Measurements from ENCODE around the gene MTRR.
A peak's percentile ranks its signal among the peaks of the same experiment; 100 is the strongest.

The MTRR gene

GRCh38 chr5:7857361-7857760 lies 11.6 kb upstream of the MTRR start:
- no peak for DNase-seq (ENCODE audit: low read depth)

GRCh38 chr5:7857926-7858632 lies 10.9 kb upstream of the MTRR start:
- DNase-seq (ENCODE audit: low read depth), result no peak

DNA sequence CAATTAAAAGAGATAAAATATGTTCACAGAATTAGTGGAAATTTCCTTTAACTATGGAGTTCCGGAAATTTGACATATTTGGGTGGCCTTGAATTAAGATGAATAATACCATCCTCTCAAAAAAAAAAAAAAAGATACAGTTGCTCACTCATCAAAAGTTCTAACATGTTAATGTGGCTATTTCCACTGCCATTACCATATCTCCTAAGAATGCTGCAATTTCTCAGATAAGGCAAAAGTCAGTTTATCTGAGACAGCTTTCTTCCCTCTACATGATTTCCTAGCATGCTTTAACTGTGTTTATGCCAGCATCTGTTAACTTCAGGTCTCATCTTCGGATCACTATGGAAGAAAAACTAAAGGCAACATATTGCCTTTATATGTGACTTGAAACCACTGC lies 2.8 kb upstream of the MTRR start:
- DNase-seq (ENCODE audit: low read depth), result no peak

- DNase-seq (ENCODE audit: low read depth), result no peak
These were observed 1.7 kb upstream of the MTRR start for GRCh38 chr5:7867260-7867659.

GRCh38 chr5:7868427-7868772 lies 548 bp upstream of the MTRR start:
- no peak for DNase-seq (ENCODE audit: low read depth)

GRCh38 chr5:7869474-7870136 lies 657 bp downstream of the MTRR start:
- DNase-seq (ENCODE audit: low read depth), result peak; percentile 33

- no peak for DNase-seq (ENCODE audit: low read depth)
These were observed 2.7 kb downstream of the MTRR start for GRCh38 chr5:7871653-7872052.

DNA sequence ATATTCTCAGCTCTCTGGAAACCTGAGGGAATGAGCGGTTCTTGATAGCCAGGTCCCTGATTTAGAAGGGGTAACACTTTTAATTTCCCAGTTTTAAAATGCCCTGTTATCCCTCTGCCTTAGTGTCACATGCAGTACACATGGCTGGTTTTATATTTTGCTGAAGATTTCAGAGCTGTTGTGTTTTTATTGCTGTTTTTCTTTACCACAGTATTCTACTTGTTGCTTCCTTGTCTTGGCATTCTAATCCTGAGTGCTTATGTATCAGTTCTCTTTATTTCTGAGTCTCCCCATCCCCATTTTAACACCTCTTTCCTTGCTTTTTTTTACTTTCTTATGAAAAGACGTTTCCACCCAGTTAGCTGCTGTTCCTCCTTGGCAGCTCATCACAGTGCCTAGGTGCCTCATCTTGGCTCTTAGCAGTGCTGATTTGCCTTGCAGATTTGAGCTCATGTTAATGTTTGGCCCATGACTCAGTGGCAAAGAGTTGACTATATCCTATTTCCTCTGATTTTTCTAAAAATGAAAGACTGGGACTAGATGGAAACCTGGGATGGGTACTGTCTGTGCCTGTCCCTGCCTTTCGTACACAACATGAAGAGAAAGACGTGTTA lies 3.7 kb downstream of the MTRR start:
- DNase-seq (ENCODE audit: low read depth), result no peak

GRCh38 chr5:7873216-7873615 lies 4.3 kb downstream of the MTRR start:
- DNase-seq (ENCODE audit: low read depth), result no peak

DNA sequence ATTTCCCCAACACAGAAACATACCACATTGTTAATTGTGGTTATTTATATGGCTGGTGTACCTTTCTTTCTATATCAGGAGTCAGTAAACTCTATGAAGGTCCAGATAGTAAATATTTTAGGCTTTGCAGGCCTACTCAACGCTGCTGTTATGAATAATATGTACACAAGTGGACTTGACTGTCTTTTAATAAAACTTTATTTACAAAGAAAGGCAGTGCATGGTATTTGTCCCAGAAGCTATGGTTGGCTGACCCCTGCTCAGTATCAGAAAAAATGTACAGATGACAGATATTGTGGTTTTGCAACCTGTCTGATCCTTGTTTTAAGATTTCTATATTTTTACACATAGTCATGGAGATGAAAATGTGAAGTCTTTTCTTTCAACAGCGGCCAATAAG lies 5.7 kb downstream of the MTRR start:
- DNase-seq (ENCODE audit: low read depth), result no peak

DNA sequence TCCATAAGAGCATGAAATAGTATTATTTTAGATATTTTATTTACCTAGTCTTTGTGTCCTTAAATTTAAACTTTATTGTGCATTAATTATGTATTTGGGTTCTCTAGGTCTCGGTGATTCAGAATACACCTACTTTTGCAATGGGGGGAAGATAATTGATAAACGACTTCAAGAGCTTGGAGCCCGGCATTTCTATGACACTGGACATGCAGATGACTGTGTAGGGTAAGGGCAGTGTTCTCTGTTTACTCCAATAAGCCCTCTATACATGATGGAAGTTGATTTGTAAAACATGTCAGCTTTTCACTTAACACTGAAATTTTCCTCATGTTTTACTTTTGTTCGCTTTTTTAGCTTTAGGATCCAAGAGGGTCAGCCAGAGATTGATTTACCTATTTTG lies 6.2 kb downstream of the MTRR start:
- no peak for DNase-seq (ENCODE audit: low read depth)

GRCh38 chr5:7876867-7877266 lies 7.9 kb downstream of the MTRR start:
- DNase-seq (ENCODE audit: low read depth), result peak; percentile 58

GRCh38 chr5:7877851-7878250 lies 8.9 kb downstream of the MTRR start:
- DNase-seq (ENCODE audit: low read depth), result no peak

GRCh38 chr5:7878381-7878873 lies 9.5 kb downstream of the MTRR start:
- DNase-seq (ENCODE audit: low read depth), result peak; percentile 20

DNA sequence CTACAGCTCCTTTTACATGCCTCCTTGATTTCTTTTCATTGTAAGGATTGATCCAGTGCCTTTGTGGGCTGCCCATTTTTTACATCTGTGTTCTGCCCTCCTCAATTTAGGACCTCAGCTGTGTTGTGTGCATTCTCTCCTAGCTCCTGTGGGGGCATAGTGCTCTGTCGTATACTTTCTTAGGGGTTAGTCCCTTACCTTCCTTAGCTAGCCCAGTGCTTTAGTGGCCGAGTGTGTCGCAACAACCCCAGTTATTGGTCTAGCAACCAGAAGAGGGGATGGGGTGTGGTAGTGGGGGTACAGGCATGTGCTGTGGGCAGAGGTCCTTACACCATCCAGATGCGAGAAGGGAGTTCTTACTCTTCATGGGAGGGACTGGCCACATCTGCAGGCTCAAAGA lies 12.1 kb downstream of the MTRR start:
- DNase-seq (ENCODE audit: low read depth), result no peak

DNA sequence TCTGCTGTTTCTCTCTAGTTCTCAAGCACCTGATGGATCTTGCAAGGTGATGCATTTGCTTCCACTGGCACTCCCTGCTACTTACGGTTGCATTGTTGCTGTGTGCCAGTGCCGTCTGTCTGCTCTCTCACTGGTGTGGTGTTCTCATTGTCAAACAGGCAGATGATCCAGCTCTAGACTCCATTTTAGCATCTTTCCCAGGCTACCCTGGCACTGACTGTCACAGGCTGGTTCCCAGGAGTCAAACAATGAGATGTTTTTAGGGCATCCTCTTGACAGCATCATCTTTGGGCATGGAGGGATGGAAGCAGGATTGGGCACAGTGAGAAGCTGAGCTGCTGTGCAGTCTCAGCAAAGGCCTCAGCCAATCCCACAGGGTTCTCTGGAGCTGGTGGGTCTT lies 12.9 kb downstream of the MTRR start:
- no peak for DNase-seq (ENCODE audit: low read depth)

DNA sequence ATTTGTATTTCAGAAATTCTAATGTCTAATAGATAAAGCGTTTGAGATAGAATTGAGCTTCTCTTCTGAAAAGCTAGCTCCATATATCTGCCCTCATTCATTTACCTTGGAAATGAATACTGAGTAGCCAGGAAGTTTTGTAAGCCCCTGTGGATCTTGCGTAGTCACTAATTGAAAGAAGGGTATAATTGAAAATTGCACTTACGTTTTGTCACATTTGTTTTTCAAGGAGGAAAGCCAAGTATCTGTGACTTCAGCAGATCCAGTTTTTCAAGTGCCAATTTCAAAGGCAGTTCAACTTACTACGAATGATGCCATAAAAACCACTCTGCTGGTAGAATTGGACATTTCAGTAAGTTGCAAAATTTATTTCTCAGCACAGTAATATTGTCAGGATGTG lies 14.0 kb downstream of the MTRR start:
- no peak for DNase-seq (ENCODE audit: low read depth)

DNA sequence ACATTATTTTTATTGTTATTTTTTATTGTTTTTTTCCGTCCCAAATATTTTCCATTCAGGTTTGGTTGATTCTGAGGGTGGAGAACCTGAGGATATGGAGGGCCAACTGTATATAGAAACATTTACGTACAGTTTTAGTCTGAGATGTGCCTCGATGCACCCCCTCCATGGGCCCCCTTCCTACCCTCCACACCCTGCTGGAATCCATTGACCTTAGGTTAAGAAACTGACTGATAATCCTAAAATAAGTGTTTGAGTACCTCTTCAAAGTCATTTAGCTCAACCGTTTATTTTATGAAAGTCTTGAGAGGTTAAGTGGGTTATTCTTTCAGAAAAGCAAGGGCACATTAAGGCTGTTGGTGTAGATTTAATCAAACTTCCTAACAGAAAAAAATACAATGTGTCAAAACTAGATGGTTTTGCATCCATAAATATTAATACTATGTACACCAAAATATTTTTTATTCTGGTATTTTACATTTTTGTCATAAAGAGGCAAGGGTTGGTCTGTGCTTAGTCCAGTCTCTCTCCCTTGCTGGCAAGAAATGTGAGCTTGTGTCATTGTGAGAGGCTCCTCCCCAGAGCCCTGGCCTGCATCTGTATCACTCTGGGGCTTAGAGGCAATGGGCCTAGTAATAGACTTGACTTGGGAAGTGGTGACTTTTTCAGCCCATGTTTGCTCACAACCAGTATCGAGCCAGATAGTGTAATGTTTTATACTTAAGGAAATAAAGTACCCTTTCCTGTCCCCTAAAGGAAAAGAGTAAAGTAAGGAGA lies 15.7 kb downstream of the MTRR start:
- no peak for DNase-seq (ENCODE audit: low read depth)

- DNase-seq (ENCODE audit: low read depth), result peak; percentile 67
These were observed 18.0 kb downstream of the MTRR start for GRCh38 chr5:7886849-7887475.

GRCh38 chr5:7888901-7889300 lies 20.0 kb downstream of the MTRR start:
- no peak for DNase-seq (ENCODE audit: low read depth)

GRCh38 chr5:7894439-7894838 lies 25.5 kb downstream of the MTRR start:
- DNase-seq (ENCODE audit: low read depth), result no peak

GRCh38 chr5:7894860-7895259 lies 25.9 kb downstream of the MTRR start:
- no peak for DNase-seq (ENCODE audit: low read depth)

Data from EH (cell line).